ENCODE measurements around the gene NMRK1.

GRCh38 chr9:75051285-75051684, 36.7 kb downstream of the NMRK1 start:
- TF ChIP-seq CTCF (IDR thresholded peaks at IDR 0.05) (no peak), POLR2A (IDR thresholded peaks at IDR 0.05) (no peak)

Measured in lower leg skin (tissue), 3 donors.